GM19043 (cell line): ENCODE data around the gene PTX3.

Experiments
- ATAC-seq: cut with Tn5 transposase; IDR thresholded peaks from one replicate; pipeline ENCODE4 v1.9.1; 2021; ENCODE audit warnings: low read depth; ENCODE audit not compliant: unreplicated experiment

Gene PTX3

DNA sequence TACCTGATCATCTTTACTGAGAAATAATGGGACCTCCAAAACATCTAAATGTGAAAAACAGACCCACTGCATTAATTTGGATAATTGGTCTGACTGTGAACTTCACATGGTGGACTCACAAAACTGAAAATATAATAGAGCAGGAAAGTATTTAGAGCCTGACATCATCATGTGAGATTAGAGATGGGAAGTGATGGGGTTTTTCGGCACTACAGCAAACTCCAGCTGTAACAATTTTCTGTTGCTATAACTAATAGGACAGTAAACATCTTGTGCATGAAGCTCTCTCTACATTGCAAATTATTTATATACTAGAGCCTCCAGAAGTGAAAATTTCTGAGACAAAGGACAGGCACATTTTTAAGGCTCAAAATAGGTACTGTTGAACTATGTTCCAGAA, 34.4 kb downstream of the PTX3 start:
- ATAC-seq: no peak

DNA sequence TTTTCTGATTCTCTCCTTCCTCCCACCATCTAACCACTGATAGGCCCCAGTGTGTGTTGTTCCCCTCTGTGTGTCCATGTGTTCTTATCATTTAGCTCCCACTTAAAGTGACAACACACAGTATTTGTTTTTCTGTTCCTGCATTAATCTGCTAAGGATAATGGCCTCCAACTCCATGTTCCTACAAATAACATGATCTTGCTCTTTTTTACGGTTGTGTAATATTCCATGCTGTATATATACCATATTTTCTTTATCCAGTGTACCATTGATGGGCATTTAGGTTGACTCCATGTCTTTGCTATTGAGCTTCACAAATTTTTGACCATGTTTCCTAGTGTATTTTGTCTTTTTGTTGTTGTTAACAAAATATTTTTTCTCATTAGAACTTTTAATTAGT, 36.0 kb downstream of the PTX3 start:
- no peak for ATAC-seq

DNA sequence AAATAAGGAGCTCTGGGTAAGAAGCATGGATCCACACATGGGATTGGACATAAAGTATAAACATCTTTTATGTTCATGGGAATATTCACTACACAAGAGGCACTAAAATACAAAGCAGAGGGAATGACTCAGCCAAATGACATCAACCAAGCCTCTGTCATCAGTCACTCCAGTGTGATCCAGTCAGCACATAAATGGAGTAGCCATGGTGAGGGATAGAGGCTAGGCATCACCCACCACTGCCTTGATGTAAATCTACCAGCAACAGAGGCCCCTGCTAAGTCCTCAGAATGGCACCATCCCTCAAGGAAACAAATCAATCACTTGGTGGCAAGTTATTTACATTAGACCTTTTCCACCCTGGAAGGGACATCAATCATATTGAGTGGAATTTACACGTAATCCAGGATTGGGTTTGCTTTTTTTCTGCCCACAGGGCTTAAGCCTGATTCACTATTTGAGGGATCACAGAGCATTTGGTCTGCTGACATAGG, 39.3 kb downstream of the PTX3 start:
- no peak for ATAC-seq

DNA sequence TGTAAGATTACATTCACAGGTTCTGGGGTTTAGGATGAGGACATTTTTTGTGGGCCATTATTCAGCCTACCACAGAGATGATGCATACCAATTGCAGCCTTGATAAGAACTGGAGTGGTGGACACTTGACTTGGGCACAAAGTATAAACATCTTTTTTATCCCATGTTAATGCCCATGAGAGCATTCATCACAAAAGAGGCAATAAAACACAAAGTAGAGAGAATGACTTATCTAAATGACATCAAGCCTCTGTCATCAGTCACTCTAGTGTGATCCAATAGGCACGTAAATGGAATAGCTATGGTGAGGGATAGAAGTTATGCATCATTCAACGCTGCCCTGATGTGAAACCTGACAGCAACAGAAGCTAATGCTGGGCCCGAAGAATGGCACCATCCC, 40.8 kb downstream of the PTX3 start:
- ATAC-seq: no peak

DNA sequence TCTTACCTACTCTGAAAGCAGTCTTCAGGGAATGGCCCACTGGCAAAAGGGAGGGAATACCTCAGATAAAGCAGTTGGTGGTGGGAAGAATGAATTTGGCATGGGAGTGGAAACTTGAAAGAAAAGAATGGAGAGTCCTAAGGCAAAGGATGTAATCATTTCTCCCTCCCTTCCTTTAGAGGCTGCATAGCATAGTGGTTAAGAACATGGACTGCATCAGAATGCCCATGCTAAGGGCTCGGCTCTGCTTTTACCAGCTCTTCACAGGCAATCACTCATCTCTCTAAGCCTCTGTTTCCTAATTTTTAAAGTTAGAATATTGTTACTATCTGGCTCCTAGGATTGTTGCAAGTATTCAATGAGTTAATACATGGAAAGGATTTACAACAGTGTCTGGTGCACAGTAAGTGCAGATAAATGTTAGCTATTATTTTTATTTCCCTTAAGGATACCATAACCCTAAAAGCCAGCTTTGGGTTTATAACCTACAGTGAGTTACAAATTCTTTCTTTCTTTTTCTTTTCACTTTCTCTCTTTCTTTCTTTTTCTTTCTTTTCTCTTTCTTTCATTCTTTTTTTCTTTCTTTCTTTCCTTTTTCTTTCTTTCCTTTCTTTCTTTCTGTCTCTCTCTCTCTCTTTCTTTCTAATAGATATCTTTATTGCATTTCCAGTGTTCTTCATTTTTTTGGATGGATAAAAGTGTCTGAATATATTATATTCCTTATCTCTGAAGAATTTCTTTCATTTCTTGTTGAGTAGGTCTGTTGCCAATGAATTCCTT, 43.0 kb downstream of the PTX3 start:
- ATAC-seq: no peak

DNA sequence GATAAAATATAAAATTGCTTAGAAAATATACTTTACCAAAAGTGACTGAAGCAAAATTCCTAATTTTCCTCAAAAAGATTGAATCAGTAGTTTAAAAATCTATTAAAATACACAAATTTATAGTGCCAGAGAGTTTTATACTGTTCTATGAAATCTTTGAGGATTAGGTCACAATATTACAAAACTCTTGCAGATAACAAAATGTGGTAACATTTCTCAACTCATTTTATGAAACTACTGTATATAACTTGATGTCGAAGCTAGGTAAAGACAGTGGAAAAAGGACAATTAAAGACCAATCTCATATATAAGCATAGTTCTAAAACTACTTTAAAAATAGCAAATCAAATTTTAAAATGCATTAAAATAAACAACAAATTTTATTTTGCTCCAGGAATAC, 50.7 kb downstream of the PTX3 start:
- ATAC-seq: no peak

DNA sequence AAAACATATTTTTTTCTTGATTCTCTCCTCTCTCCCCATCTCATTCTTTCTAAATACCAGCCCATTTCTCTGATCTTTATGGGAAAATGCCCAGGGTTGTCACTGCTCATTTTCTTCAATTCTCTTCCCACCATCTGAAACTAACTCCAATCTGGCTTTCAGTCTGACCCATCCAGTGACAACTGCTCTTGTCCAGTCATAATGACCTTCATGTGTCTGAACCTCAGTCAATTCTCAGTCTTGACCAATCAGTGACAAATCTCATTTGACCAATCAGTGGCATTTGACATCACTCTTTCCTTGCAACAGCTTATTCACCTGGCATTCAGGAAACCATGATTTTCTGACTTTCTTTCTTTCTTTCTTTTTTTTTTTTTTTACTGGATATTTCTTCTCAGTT, 51.5 kb downstream of the PTX3 start:
- ATAC-seq: no peak

DNA sequence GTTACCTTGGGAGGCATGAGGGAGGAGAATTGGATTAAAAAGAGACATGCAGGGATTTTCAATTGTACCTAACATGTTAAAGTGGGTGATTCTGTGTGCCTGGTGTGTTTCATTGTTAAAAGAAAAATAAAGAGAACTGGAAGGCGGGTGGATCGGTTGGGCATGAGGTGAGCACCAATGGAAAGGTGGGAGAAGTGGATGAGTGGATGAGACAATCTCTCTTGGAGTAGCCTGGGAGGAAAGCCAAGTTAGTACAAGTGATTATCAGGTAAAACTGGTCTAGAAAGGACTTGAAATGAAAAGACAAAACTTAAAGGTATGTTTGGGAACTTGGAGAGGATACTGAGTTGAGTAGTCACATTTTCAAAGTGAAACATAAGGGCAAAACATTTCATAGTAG, 54.5 kb downstream of the PTX3 start:
- no peak for ATAC-seq
